Cardiac muscle cell (in vitro differentiated cells and primary cell): ENCODE data around the gene EML3. TPM values are rescaled to one million over a fixed set of nuclear protein-coding genes. Genes with fewer than 3 reads are reported as not detected.

ENCODE experiments used
- DNase-seq, 2 donors: peaks; one replicate each; pipeline versions ENCODE4 v3.0.0 to v3.0.0-alpha.2; 2010 to 2017; ENCODE audit warnings: low read depth in 1 of 2, low spot score in 1 of 2
- H3K27ac ChIP-seq: fragments of 200-600 bp; sonication (generic); 2 replicates; pipeline ENCODE4 v1.5.1; 2016
- H3K27me3 ChIP-seq: fragments of 200-600 bp; sonication (generic); 2 replicates; pipeline ENCODE4 v1.6.0; 2016; ENCODE audit warnings: control low read depth
- H3K36me3 ChIP-seq: fragments of 200-600 bp; sonication (generic); 2 replicates; pipeline ENCODE4 v1.5.1; 2016; ENCODE audit warnings: control low read depth
- H3K4me1 ChIP-seq: fragments of 200-600 bp; sonication (generic); 2 replicates; pipeline ENCODE4 v1.8.1; 2017; ENCODE audit warnings: low read depth, mild to moderate bottlenecking, mixed run types
- H3K4me3 ChIP-seq: fragments of 200-600 bp; sonication (generic); 2 replicates; pipeline ENCODE4 v1.5.1; 2016; ENCODE audit warnings: mild to moderate bottlenecking
- H3K9me3 ChIP-seq: fragments of 200-600 bp; sonication (generic); 2 replicates; pipeline ENCODE4 v1.5.1; 2017; ENCODE audit warnings: low read depth, mild to moderate bottlenecking, control low read depth
- polyA plus RNA-seq: library from polyadenylated mRNA; unstranded; fragments of >200 nt; fragmentation: Nextera tagmentation; extraction: Ambion mirVana; gene quantifications from 2 replicates; pipeline ENCODE4 v1.2.1, GENCODE V29; 2016
- total RNA-seq: library from RNA; depleted of rRNA; stranded (reverse); fragments of >200 nt; gene quantifications from 2 replicates; pipeline ENCODE4 v1.2.3, GENCODE V29; 2016
- TF ChIP-seq, protein P1 (sequence below): IDR thresholded peaks from 2 replicates; pipeline ENCODE4 v1.5.1; 2012; ENCODE audit warnings: low read depth, mild to moderate bottlenecking, low read length

The EML3 gene
- total and polyA plus RNA-seq, 2 experiments from 2014 or later: 32.0 to 42.8 TPM

DNA sequence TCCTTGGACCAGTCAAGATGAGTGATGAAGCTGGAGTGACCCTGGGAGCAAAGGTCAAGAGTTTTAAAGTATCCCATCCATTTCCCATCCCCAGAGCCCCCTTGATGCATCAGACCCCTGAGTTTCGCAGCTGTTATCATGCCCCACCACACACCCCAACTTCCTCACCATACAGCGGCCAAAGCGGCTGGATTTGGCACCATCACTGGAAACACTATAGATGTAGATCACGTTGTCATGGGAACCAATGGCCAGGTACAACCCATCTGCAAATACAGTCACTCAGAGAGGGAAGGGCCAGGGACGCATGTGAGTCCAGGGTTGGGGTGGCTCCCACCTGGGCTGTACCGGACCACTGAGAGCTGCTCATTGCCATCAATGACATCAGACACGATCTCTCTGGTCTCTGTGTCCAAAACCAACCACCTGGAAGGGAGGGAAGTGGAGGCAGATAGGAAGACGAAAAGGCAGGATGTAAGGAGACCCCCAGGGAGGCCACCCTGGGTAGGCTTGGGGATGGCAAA, 8.7 kb downstream of the EML3 start:
- H3K27ac ChIP-seq: no peak overlapping the region
- no peak overlapping the region for H3K4me3 ChIP-seq
- H3K36me3 ChIP-seq: no peaks in the 10 kb centered on the region
- DNase-seq: no peak
- peaks cover 23% of the 10 kb centered on the region for H3K4me1 ChIP-seq
- no peaks in the 10 kb centered on the region for H3K9me3 ChIP-seq
- TF ChIP-seq, protein P1, sequence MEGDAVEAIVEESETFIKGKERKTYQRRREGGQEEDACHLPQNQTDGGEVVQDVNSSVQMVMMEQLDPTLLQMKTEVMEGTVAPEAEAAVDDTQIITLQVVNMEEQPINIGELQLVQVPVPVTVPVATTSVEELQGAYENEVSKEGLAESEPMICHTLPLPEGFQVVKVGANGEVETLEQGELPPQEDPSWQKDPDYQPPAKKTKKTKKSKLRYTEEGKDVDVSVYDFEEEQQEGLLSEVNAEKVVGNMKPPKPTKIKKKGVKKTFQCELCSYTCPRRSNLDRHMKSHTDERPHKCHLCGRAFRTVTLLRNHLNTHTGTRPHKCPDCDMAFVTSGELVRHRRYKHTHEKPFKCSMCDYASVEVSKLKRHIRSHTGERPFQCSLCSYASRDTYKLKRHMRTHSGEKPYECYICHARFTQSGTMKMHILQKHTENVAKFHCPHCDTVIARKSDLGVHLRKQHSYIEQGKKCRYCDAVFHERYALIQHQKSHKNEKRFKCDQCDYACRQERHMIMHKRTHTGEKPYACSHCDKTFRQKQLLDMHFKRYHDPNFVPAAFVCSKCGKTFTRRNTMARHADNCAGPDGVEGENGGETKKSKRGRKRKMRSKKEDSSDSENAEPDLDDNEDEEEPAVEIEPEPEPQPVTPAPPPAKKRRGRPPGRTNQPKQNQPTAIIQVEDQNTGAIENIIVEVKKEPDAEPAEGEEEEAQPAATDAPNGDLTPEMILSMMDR: no peak
- no peaks in the 10 kb centered on the region for H3K27me3 ChIP-seq

GRCh38 chr11:62603072-62603408, 9.5 kb downstream of the EML3 start:
- Histone ChIP-seq H3K27ac (no peak overlapping the region), H3K9me3 (no peaks in the 10 kb centered on the region), H3K27me3 (no peaks in the 10 kb centered on the region), H3K4me1 (peaks cover 26% of the 10 kb centered on the region), H3K36me3 (peaks cover 4% of the 10 kb centered on the region), H3K4me3 (no peak overlapping the region)
- TF ChIP-seq, protein P1: no peak
- DNase-seq: no peak

GRCh38 chr11:62602141-62603071, 10.2 kb downstream of the EML3 start:
- Histone ChIP-seq H3K27ac (peak overlapping the region; percentile 35), H3K36me3 (peaks cover 10% of the 10 kb centered on the region), H3K4me1 (peaks cover 26% of the 10 kb centered on the region), H3K27me3 (no peaks in the 10 kb centered on the region), H3K9me3 (no peaks in the 10 kb centered on the region), H3K4me3 (peak overlapping the region; percentile 33)
- DNase-seq: peak; percentile 72 to 82
- TF ChIP-seq, protein P1: no peak

- peak; percentile 99 for DNase-seq
- H3K27ac ChIP-seq: peak within 1 kb of the TSS; percentile 90
- peaks cover 21% of the 10 kb centered on the region for H3K4me1 ChIP-seq
- TF ChIP-seq, protein P1: no peak
- H3K27me3 ChIP-seq: no peaks in the 10 kb centered on the region
- H3K36me3 ChIP-seq: peaks cover 14% of the 10 kb centered on the region
- H3K9me3 ChIP-seq: no peaks in the 10 kb centered on the region
- peak within 1 kb of the TSS; percentile 72 for H3K4me3 ChIP-seq
These were observed 11.0 kb downstream of the EML3 start, which contains the start of gene MTA2 for GRCh38 chr11:62601372-62602140. Gene MTA2 (minus strand): TSS chr11:62601865. CDS start chr11:62601450, 415 bp downstream.

GRCh38 chr11:62601122-62601371, 11.5 kb downstream of the EML3 start:
- H3K4me3 ChIP-seq: peak overlapping the region; percentile 72
- H3K27me3 ChIP-seq: no peaks in the 10 kb centered on the region
- TF ChIP-seq, protein P1: no peak
- H3K9me3 ChIP-seq: no peaks in the 10 kb centered on the region
- peaks cover 20% of the 10 kb centered on the region for H3K36me3 ChIP-seq
- H3K4me1 ChIP-seq: peaks cover 21% of the 10 kb centered on the region
- peak in 1 of 2 donors; percentile 41 for DNase-seq
- peak overlapping the region; percentile 90 for H3K27ac ChIP-seq
